K562 (cell line): ENCODE data around the gene KLK5. TPM values are rescaled to one million over a fixed set of nuclear protein-coding genes. Genes with fewer than 3 reads are reported as not detected.

ENCODE experiments used
- DIDO1 ChIP-seq: fragments of 450-650 bp; IDR thresholded peaks from 2 replicates; pipeline ENCODE4 v1.6.1; 2016; ENCODE audit warnings: low read depth, missing biosample characterization, missing genetic modification characterization
- FOS ChIP-seq: IDR thresholded peaks from 3 replicates; pipeline ENCODE4 v1.6.1; 2011; ENCODE audit not compliant: insufficient read length; ENCODE audit errors: extremely low read depth
- HNRNPLL ChIP-seq: fragments of 200-400 bp; formaldehyde crosslinking; IDR thresholded peaks from 2 replicates; pipeline ENCODE4 v1.6.1; 2017; ENCODE audit warnings: low read length, low read depth, mild to moderate bottlenecking; ENCODE audit not compliant: poor library complexity, severe bottlenecking
- ILF3 ChIP-seq: fragments of 450-650 bp; IDR thresholded peaks from 2 replicates; pipeline ENCODE4 v1.6.1; 2018; ENCODE audit warnings: antibody characterized with exemption, mild to moderate bottlenecking, moderate library complexity, borderline replicate concordance
- ZFP30 ChIP-seq: fragments of 250-450 bp; sonication (Bioruptor Pico); IDR thresholded peaks from 2 replicates; pipeline ENCODE4 v1.8.0; 2022; ENCODE audit warnings: moderate library complexity, mild to moderate bottlenecking, inconsistent platforms, borderline replicate concordance
- polyA plus RNA-seq, 8 experiments: library from polyadenylated mRNA; depleted of rRNA in 4 of 8; stranded (reverse) in 5 of 8; unstranded in 3 of 8; fragments of >200 nt; fragmentation: Nextera tagmentation in 2 of 8; fragmentation: Illumina TruSeq in 1 of 8; extraction: Ambion mirVana in 2 of 8; extraction: Trizol in 1 of 8; gene quantifications; 2 replicates each; pipeline versions ENCODE4 v1.2.1 to v1.2.3, GENCODE V29; 2011 to 2014; ENCODE audit warnings: inconsistent platforms in 1 of 8, missing spikeins in 1 of 8
- total RNA-seq, 7 experiments: library from RNA; depleted of rRNA in 6 of 7; stranded (reverse); fragments of >200 nt in 6 of 7; fragmentation: Illumina TruSeq in 2 of 7; extraction: Trizol in 2 of 7; gene quantifications; 2 replicates each; pipeline versions ENCODE4 v1.2.1 to v1.2.3, GENCODE V29; 2011 to 2021; ENCODE audit warnings: low replicate concordance in 1 of 7
- TF ChIP-seq, protein P1 (sequence below): fragments of 450-650 bp; IDR thresholded peaks from 2 replicates; pipeline ENCODE4 v1.6.1; 2016; ENCODE audit warnings: mild to moderate bottlenecking, moderate library complexity
- TF ChIP-seq, protein P2 (sequence below): sonication (generic); formaldehyde crosslinking; IDR thresholded peaks from 2 replicates; pipeline ENCODE4 v1.8.1; 2022; ENCODE audit warnings: missing genetic modification reagents
- TF ChIP-seq, protein P3 (sequence below), 3 experiments: fragments of 200-800 bp in 1 of 3; fragments of 250-450 bp in 1 of 3; fragments of 450-650 bp in 1 of 3; sonication (Bioruptor Pico) in 1 of 3; sonication (Bioruptor generic) in 1 of 3; formaldehyde crosslinking in 1 of 3; IDR thresholded peaks; 2 replicates each; pipeline versions ENCODE4 v1.6.1 to v1.8.0; 2016 to 2022; ENCODE audit warnings: mild to moderate bottlenecking in 2 of 3, missing genetic modification characterization in 2 of 3, missing compliant biosample characterization in 1 of 3, moderate library complexity in 1 of 3
- TF ChIP-seq, protein P4 (sequence below): IDR thresholded peaks from 2 replicates; pipeline ENCODE4 v1.6.1; 2014; ENCODE audit warnings: antibody characterized with exemption

Gene KLK5
- total and polyA plus RNA-seq, 9 of the 15 experiments (the other 6 are each of a cell fraction or from before 2014, with no cell fraction given), result not detected

DNA sequence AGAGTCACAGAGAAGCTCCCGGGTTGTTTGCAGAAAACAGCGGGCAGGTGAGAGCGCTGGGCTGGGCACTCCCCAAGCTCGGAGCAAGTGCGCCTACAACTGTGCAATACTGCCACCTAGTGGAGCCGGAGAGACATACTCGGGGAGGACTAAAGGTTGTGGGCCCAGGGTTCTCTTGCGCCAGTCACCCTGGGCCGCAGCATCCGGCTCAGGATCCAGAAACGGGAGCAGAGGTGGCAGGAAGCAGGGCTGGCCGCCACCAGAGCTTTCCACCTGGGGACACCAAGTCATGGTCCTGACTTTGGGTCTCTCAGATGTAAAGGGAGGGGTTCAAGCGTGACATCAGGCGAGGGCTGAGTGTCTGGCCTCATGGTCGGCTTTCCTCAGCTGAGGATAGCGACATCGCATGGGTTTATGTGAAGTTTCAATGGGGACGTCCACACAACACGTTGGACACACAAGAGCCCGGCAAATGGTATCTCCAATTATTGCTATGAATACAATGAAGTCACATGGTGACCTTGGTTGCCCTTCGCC, 30.5 kb downstream of the KLK5 start (continued):
- TF ChIP-seq, protein P1, sequence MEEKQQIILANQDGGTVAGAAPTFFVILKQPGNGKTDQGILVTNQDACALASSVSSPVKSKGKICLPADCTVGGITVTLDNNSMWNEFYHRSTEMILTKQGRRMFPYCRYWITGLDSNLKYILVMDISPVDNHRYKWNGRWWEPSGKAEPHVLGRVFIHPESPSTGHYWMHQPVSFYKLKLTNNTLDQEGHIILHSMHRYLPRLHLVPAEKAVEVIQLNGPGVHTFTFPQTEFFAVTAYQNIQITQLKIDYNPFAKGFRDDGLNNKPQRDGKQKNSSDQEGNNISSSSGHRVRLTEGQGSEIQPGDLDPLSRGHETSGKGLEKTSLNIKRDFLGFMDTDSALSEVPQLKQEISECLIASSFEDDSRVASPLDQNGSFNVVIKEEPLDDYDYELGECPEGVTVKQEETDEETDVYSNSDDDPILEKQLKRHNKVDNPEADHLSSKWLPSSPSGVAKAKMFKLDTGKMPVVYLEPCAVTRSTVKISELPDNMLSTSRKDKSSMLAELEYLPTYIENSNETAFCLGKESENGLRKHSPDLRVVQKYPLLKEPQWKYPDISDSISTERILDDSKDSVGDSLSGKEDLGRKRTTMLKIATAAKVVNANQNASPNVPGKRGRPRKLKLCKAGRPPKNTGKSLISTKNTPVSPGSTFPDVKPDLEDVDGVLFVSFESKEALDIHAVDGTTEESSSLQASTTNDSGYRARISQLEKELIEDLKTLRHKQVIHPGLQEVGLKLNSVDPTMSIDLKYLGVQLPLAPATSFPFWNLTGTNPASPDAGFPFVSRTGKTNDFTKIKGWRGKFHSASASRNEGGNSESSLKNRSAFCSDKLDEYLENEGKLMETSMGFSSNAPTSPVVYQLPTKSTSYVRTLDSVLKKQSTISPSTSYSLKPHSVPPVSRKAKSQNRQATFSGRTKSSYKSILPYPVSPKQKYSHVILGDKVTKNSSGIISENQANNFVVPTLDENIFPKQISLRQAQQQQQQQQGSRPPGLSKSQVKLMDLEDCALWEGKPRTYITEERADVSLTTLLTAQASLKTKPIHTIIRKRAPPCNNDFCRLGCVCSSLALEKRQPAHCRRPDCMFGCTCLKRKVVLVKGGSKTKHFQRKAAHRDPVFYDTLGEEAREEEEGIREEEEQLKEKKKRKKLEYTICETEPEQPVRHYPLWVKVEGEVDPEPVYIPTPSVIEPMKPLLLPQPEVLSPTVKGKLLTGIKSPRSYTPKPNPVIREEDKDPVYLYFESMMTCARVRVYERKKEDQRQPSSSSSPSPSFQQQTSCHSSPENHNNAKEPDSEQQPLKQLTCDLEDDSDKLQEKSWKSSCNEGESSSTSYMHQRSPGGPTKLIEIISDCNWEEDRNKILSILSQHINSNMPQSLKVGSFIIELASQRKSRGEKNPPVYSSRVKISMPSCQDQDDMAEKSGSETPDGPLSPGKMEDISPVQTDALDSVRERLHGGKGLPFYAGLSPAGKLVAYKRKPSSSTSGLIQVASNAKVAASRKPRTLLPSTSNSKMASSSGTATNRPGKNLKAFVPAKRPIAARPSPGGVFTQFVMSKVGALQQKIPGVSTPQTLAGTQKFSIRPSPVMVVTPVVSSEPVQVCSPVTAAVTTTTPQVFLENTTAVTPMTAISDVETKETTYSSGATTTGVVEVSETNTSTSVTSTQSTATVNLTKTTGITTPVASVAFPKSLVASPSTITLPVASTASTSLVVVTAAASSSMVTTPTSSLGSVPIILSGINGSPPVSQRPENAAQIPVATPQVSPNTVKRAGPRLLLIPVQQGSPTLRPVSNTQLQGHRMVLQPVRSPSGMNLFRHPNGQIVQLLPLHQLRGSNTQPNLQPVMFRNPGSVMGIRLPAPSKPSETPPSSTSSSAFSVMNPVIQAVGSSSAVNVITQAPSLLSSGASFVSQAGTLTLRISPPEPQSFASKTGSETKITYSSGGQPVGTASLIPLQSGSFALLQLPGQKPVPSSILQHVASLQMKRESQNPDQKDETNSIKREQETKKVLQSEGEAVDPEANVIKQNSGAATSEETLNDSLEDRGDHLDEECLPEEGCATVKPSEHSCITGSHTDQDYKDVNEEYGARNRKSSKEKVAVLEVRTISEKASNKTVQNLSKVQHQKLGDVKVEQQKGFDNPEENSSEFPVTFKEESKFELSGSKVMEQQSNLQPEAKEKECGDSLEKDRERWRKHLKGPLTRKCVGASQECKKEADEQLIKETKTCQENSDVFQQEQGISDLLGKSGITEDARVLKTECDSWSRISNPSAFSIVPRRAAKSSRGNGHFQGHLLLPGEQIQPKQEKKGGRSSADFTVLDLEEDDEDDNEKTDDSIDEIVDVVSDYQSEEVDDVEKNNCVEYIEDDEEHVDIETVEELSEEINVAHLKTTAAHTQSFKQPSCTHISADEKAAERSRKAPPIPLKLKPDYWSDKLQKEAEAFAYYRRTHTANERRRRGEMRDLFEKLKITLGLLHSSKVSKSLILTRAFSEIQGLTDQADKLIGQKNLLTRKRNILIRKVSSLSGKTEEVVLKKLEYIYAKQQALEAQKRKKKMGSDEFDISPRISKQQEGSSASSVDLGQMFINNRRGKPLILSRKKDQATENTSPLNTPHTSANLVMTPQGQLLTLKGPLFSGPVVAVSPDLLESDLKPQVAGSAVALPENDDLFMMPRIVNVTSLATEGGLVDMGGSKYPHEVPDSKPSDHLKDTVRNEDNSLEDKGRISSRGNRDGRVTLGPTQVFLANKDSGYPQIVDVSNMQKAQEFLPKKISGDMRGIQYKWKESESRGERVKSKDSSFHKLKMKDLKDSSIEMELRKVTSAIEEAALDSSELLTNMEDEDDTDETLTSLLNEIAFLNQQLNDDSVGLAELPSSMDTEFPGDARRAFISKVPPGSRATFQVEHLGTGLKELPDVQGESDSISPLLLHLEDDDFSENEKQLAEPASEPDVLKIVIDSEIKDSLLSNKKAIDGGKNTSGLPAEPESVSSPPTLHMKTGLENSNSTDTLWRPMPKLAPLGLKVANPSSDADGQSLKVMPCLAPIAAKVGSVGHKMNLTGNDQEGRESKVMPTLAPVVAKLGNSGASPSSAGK, result no peak
- TF ChIP-seq, protein P2, sequence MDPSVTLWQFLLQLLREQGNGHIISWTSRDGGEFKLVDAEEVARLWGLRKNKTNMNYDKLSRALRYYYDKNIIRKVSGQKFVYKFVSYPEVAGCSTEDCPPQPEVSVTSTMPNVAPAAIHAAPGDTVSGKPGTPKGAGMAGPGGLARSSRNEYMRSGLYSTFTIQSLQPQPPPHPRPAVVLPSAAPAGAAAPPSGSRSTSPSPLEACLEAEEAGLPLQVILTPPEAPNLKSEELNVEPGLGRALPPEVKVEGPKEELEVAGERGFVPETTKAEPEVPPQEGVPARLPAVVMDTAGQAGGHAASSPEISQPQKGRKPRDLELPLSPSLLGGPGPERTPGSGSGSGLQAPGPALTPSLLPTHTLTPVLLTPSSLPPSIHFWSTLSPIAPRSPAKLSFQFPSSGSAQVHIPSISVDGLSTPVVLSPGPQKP (CRISPR knock-in tag), result no peak
- TF ChIP-seq, protein P3, sequence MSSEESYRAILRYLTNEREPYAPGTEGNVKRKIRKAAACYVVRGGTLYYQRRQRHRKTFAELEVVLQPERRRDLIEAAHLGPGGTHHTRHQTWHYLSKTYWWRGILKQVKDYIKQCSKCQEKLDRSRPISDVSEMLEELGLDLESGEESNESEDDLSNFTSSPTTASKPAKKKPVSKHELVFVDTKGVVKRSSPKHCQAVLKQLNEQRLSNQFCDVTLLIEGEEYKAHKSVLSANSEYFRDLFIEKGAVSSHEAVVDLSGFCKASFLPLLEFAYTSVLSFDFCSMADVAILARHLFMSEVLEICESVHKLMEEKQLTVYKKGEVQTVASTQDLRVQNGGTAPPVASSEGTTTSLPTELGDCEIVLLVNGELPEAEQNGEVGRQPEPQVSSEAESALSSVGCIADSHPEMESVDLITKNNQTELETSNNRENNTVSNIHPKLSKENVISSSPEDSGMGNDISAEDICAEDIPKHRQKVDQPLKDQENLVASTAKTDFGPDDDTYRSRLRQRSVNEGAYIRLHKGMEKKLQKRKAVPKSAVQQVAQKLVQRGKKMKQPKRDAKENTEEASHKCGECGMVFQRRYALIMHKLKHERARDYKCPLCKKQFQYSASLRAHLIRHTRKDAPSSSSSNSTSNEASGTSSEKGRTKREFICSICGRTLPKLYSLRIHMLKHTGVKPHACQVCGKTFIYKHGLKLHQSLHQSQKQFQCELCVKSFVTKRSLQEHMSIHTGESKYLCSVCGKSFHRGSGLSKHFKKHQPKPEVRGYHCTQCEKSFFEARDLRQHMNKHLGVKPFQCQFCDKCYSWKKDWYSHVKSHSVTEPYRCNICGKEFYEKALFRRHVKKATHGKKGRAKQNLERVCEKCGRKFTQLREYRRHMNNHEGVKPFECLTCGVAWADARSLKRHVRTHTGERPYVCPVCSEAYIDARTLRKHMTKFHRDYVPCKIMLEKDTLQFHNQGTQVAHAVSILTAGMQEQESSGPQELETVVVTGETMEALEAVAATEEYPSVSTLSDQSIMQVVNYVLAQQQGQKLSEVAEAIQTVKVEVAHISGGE (CRISPR knock-in tag; IDR thresholded peaks at IDR 0.05), result no peak
- TF ChIP-seq DIDO1 (tag) (no peak), FOS (no peak), ILF3 (no peak), HNRNPLL (no peak), ZFP30 (CRISPR knock-in tag) (no peak)
- TF ChIP-seq, protein P4, sequence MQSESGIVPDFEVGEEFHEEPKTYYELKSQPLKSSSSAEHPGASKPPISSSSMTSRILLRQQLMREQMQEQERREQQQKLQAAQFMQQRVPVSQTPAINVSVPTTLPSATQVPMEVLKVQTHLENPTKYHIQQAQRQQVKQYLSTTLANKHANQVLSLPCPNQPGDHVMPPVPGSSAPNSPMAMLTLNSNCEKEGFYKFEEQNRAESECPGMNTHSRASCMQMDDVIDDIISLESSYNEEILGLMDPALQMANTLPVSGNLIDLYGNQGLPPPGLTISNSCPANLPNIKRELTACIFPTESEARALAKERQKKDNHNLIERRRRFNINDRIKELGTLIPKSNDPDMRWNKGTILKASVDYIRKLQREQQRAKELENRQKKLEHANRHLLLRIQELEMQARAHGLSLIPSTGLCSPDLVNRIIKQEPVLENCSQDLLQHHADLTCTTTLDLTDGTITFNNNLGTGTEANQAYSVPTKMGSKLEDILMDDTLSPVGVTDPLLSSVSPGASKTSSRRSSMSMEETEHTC, result no peak
